Ishikawa (cell line): ENCODE results near the gene CACNB2.

Source experiments
- CEBPB ChIP-seq: IDR thresholded peaks from 2 replicates; pipeline ENCODE4 v1.6.1; 2012
- CREB1 ChIP-seq: IDR thresholded peaks from 2 replicates; pipeline ENCODE4 v1.6.1; 2012; ENCODE audit warnings: low read depth
- EGR1 ChIP-seq: IDR thresholded peaks from 2 replicates; pipeline ENCODE4 v1.6.1; 2012
- EP300 ChIP-seq: IDR thresholded peaks from 2 replicates; pipeline ENCODE4 v1.6.1; 2012; ENCODE audit warnings: borderline replicate concordance
- FOXM1 ChIP-seq: IDR thresholded peaks from 2 replicates; pipeline ENCODE4 v1.6.1; 2012; ENCODE audit warnings: low read depth, borderline replicate concordance
- MAX ChIP-seq: IDR thresholded peaks from 2 replicates; pipeline ENCODE4 v1.6.1; 2012
- NFIC ChIP-seq: IDR thresholded peaks from 2 replicates; pipeline ENCODE4 v1.6.1; 2012
- RAD21 ChIP-seq: IDR thresholded peaks from 2 replicates; pipeline ENCODE4 v1.6.1; 2012; ENCODE audit warnings: low read depth
- REST ChIP-seq: IDR thresholded peaks from 2 replicates; pipeline ENCODE4 v1.6.1; 2012; ENCODE audit warnings: low read depth, mild to moderate bottlenecking
- TAF1 ChIP-seq: IDR thresholded peaks from 2 replicates; pipeline ENCODE4 v1.6.1; 2012; ENCODE audit warnings: low read depth, mild to moderate bottlenecking
- TCF12 ChIP-seq: IDR thresholded peaks from 2 replicates; pipeline ENCODE4 v1.6.1; 2012; ENCODE audit warnings: low read depth
- TEAD4 ChIP-seq: IDR thresholded peaks from 2 replicates; pipeline ENCODE4 v1.6.1; 2012
- USF1 ChIP-seq: IDR thresholded peaks from 2 replicates; pipeline ENCODE4 v1.6.1; 2012
- YY1 ChIP-seq: IDR thresholded peaks from 2 replicates; pipeline ENCODE4 v1.6.1; 2012; ENCODE audit warnings: low read depth
- ZBTB7A ChIP-seq: IDR thresholded peaks from 2 replicates; pipeline ENCODE4 v1.6.1; 2012; ENCODE audit warnings: low read depth

The CACNB2 gene

GRCh38 chr10:18134509-18134908 is 5.7 kb upstream of the CACNB2 start:
- no peak for TF ChIP-seq TAF1
- no peak for TF ChIP-seq TEAD4
- TF ChIP-seq REST = no peak
- TF ChIP-seq RAD21 = no peak
- no peak for TF ChIP-seq FOXM1
- TF ChIP-seq EP300 = no peak
- no peak for TF ChIP-seq ZBTB7A
- TF ChIP-seq EGR1 = no peak
- TF ChIP-seq MAX = no peak
- no peak for TF ChIP-seq NFIC
- no peak for TF ChIP-seq CEBPB
- TF ChIP-seq USF1 = no peak
- TF ChIP-seq TCF12 = no peak
- no peak for TF ChIP-seq YY1
- TF ChIP-seq CREB1 = no peak

GRCh38 chr10:18134921-18135320 is 5.3 kb upstream of the CACNB2 start:
- no peak for TF ChIP-seq REST

- TF ChIP-seq EGR1 (no peak), MAX (no peak), CEBPB (no peak), EP300 (no peak), USF1 (no peak), NFIC (no peak), CREB1 (no peak), RAD21 (no peak), ZBTB7A (no peak), REST (no peak), TEAD4 (no peak), TAF1 (no peak), FOXM1 (no peak), YY1 (no peak), TCF12 (no peak)
Observed at GRCh38 chr10:18136073-18136791, 4.0 kb upstream of the CACNB2 start.

DNA sequence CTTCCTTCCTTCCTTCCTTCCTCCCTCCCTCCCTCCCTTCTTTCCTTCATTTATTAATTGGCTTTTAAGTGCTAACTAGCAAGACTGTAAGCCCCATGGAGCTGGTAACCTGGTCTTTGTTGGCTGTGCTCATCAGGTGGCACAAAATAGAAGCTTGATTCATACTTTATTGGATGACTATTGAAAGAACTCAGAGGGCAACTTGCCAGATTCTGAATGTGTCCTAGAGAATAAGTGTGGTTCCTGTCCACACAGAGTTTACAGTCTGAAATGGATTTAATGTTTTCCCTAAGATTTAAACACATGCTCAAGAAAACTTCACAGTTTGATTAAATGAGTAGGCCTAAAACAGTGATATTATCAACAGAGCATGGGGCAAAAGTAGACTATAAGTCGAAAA is 3.1 kb upstream of the CACNB2 start:
- TF ChIP-seq ZBTB7A (no peak), MAX (no peak), RAD21 (no peak), REST (no peak), TEAD4 (no peak)
